GM10248 (cell line): Measurements from ENCODE around the gene RASSF6.

ENCODE experiments used
- CTCF ChIA-PET: fragments of 300-600 bp; sonication (Branson Sonifier 250); formaldehyde crosslinking; extraction: SDS; loops from one replicate; lab custom pipeline; 2021; ENCODE audit warnings: antibody characterized with exemption; lab: Yijun Ruan, JAX
- POLR2A ChIA-PET: fragments of 350-650 bp; sonication (Branson Sonifier 250); formaldehyde crosslinking; extraction: SDS; loops from one replicate; lab custom pipeline; 2020; ENCODE audit warnings: antibody characterized with exemption; lab: Yijun Ruan, JAX
- DNase-seq: peaks from one replicate; pipeline ENCODE4 v3.0.0; 2012; ENCODE audit errors: extremely low spot score
- TF ChIP-seq, protein P1 (sequence below): IDR thresholded peaks from 2 replicates; pipeline ENCODE4 v1.5.1; 2012; ENCODE audit warnings: mild to moderate bottlenecking, low read depth; ENCODE audit errors: extremely low read depth, missing control alignments, control extremely low read depth

RASSF6 gene

DNA sequence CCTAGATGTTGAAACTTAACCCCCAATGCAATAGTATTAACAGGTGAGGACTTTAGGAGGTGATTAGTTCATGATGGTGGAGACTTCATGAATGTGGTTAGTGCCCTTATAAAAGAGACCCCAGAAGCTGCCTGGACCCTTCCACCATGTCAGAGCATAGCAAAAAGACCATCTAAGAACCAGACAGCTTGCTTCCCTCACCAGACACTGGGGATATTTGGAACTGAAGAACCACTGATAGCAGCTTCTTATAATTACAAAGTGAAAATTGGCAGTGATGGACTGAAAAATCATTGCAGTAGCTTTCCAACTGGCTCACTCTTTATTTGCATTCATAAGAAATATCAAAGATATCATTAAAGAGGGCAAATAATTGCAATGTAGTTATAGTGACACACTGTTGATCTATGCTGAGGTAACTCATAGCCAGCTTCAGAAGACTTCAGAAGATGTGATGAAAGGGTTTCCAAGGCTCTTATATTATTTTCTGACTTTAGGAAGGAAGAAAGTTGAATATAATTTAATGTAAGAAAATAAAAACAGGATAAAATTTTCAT is 5.8 kb downstream of the RASSF6 start:
- ChIA-PET CTCF (interaction anchor here (0.9 to 1.4 kb wide), 3 partner anchors 13 to 41 kb away, joined by 3 to 4 read pairs (median 4); no protein-coding TSS in a partner anchor), POLR2A (no interaction called here)
- DNase-seq, result no peak
- TF ChIP-seq, protein P1, sequence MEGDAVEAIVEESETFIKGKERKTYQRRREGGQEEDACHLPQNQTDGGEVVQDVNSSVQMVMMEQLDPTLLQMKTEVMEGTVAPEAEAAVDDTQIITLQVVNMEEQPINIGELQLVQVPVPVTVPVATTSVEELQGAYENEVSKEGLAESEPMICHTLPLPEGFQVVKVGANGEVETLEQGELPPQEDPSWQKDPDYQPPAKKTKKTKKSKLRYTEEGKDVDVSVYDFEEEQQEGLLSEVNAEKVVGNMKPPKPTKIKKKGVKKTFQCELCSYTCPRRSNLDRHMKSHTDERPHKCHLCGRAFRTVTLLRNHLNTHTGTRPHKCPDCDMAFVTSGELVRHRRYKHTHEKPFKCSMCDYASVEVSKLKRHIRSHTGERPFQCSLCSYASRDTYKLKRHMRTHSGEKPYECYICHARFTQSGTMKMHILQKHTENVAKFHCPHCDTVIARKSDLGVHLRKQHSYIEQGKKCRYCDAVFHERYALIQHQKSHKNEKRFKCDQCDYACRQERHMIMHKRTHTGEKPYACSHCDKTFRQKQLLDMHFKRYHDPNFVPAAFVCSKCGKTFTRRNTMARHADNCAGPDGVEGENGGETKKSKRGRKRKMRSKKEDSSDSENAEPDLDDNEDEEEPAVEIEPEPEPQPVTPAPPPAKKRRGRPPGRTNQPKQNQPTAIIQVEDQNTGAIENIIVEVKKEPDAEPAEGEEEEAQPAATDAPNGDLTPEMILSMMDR, result no peak

DNA sequence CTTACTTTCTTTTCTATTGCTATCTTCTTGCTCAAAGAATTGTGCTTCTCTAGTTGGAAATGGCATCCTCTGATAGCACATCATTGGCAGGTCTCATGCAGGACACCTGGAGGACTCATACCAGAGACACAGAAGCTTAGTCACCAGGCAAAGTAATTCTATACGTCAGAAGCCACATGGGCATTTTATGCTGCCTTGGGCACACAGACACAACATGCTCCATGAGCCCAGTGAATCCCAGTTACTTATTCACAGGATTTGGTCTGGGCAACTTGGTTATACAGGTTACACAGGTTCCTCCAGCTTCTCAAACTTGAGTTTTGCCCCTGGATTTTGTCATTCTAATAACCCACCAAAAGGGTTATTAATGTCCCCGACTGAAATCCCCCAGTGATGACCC is 7.1 kb downstream of the RASSF6 start:
- ChIA-PET POLR2A (no interaction called here), CTCF (interaction anchor here (1.3 kb wide), 1 partner anchor 40 kb away, joined by 3 read pairs; no protein-coding TSS in a partner anchor)
- TF ChIP-seq, protein P1, result no peak
- no peak for DNase-seq

DNA sequence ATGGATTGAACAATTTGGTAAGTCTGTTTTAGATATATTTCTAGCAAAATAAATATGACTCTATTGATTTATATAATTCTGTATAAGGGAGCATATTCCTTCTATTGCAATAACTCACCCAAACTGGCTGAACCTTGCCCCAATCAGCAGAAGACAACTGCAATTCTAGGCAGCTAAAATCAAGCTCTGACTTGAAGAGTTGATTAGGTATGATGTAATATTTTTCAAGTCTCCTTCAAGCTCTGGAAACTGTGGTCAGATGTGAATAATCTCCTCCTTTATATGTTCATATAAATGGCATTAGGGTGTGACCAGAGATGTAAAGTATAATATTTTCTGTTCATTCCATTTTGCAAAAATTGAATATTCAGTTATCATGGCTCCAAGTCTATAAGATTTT is 8.2 kb downstream of the RASSF6 start:
- POLR2A ChIA-PET, result no interaction called here
- TF ChIP-seq, protein P1, result no peak
- CTCF ChIA-PET, result no interaction called here
- no peak for DNase-seq

DNA sequence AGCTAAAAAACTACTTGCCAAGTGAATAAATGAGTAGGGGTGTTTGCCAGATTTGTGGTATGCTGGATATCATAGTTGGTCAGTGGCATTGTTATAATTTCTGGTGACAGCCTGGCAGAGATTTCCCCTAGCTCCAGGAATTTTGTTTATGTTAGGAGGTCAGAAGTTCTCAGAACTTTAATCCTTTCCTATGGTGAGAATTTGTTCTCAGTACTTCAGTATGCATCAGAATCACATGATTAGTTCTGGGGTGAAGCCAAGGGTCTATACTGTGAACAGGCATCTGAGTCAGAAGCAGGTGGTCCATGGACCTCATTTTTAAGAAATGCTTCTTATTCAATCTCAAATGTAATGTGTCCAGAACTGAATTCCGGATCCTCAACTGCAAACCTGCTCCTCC is 10.5 kb downstream of the RASSF6 start:
- TF ChIP-seq, protein P1, result no peak
- ChIA-PET POLR2A (no interaction called here), CTCF (interaction anchor here (0.8 to 1.9 kb wide), 5 partner anchors 9 to 23 kb away, joined by 3 to 4 read pairs (median 3); partner anchors contain the start of gene RASSF6)
- DNase-seq, result no peak

- ChIA-PET POLR2A (no interaction called here), CTCF (interaction anchor here (1.4 kb wide), 2 partner anchors 10 to 23 kb away, joined by 3 read pairs; no protein-coding TSS in a partner anchor)
- DNase-seq, result no peak
- TF ChIP-seq, protein P1, result no peak
Observed at GRCh38 chr4:73608689-73609594, 11.3 kb downstream of the RASSF6 start.

- TF ChIP-seq, protein P1, result no peak
- no peak for DNase-seq
- ChIA-PET POLR2A (no interaction called here), CTCF (interaction anchor here (0.9 to 1.4 kb wide), 2 partner anchors 11 to 47 kb away, joined by 3 to 4 read pairs; no protein-coding TSS in a partner anchor)
Observed at GRCh38 chr4:73607375-73608033, 12.7 kb downstream of the RASSF6 start.
